D721Med (cell line): ENCODE data around the gene SLIT1.

Source experiments
- DNase-seq: peaks from one replicate; pipeline ENCODE4 v3.0.0; 2011; ENCODE audit warnings: low spot score; ENCODE audit not compliant: insufficient read length
- FAIRE-seq: peaks from 2 replicates; lab custom pipeline; 2011; peaks lifted over from hg19 to GRCh38; lab: Jason Lieb, UNC
- CTCF ChIP-seq: IDR thresholded peaks from 2 replicates; pipeline ENCODE4 v1.5.1; 2012; ENCODE audit warnings: mild to moderate bottlenecking, control low read depth; ENCODE audit not compliant: insufficient read depth; ENCODE audit errors: missing control alignments

The SLIT1 gene

GRCh38 chr10:97065128-97065527 is 120.6 kb downstream of the SLIT1 start:
- no peak for DNase-seq
- no peak for FAIRE-seq
- TF ChIP-seq CTCF, result no peak

DNA sequence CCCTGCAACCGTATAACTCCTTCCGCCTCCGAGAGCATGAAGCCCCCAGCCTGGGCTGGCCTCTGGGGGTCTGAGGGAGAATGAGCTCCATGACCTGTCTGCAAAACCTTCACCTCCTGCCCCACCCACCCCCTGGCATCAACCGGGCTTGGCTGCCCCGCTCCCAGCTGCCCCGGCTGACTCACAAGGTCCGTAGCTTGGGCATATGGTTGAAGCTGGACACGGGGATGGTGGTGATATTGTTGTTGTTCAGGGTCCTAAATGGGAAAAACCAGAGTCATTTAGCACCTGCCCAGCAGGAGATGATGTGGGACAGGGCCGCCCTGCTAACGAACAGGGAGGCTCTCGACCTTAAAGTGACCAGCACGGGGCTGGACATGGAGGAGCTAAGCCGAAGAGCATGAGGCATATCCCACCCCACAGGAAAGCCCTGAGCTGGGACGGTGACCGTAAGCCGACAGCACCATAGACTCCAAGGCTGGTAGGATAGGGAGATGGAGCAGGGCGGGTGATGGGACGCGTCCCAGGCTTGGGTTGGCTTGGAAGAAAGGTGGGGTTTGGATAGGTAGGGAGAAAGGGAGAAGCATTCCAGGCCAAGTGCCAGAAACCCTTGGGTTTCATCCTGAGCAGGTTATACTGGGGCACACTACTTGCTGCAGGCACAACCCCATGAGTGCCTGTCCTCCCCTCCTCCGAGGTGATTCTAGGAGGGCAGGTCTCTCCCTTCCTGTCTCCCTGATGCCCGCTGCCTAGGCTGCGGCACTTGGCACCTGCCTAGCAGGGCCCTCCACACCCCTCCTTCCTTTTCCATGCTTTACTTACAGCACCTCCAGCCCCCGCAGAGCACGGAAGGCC is 121.5 kb downstream of the SLIT1 start:
- DNase-seq (no peak), FAIRE-seq (no peak)
- TF ChIP-seq CTCF, result no peak

DNA sequence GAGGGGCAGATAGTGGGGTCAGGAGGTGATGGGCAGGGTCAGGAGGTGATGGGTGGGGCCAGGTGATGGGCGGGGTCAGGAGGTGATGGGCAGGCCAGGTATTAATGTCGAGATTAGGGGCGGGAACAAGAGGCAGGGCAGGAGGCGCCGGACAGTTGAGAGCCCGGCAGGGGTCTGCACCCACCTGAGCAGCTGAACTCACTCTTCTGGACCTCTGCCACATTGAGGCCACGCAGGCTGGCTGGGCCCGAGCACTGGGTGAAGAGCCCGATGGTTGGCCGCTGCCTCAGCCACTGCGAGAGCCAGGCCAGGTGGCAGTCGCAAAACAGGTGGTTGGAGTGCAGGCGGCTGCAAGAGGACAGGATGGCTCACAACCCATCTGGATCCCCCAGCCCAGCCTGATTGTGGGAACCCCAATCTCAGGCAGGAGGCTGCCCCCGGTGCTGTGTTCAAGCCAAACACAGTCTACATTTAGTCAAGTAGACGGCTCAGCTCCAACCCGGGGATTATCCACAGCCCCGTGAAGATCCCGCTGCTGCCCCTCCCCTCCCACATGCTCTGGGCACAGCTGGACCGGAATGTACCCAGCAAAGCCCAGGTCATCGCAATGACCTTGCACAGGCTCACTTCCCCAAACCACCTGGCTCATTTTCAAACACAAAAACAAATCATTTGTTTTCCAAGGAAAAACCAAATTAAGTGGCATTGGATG is 122.3 kb downstream of the SLIT1 start:
- DNase-seq, result no peak
- TF ChIP-seq CTCF, result no peak
- no peak for FAIRE-seq

DNA sequence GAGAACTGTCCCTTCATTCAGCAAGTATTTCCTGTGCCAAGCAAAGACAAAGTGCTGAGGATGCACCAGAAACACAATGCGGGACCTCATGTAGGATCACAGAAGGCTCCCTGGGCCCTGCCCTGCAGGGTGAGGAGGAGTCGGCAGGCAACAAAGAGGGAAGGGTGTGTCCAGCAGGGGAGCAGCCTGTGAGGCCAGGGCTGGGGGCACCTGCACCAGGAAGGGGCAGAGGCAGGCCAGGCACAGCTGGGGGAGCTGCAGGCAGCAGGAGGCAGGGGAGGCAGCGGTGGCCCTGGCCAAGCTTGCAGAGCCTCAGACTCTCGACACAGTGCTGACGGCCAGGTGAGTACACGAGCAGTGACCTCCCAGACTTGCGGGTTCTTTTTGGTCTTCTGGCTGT is 123.3 kb downstream of the SLIT1 start:
- DNase-seq, result no peak

DNA sequence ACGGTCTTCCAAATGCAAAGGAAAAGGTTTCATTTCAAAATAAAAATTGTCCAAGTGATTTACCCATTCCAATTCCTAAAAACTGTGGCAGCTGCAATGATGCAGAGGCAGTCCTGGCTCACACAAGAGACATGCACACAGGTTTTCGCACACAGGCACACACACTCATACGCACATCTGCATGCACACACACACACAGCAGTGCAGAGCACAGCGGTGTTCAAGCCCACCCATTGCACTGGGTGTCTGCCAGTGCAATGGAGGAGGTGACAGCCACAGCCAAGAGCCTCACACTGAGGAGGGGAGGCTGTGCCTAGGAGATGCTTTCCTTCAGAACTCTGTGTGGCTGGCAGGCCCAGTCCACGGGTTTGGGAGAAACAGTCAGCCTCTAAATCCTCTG is 123.7 kb downstream of the SLIT1 start:
- TF ChIP-seq CTCF, result no peak
- no peak for FAIRE-seq
- no peak for DNase-seq

More for the DNA sequence above, 123.3 kb downstream of the SLIT1 start:
- FAIRE-seq, result no peak
- no peak for TF ChIP-seq CTCF

DNA sequence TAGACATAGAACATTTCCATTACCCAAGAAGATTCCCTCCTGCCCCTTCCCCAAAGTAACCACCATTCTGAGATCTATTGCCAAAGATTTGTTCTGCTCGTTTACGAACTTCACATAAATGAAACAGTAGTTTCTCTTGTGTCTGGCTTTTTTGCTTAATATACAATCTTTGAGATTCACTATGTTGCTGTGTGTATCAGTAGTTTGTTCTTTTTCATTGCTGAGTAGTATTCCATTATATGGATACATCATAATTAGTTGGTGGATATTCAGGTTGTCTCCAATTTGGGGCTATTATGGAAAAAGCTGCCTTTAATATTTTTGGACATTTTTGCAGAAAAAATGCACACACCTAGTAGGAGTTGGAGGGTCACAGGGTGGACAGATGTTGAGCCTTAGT is 124.3 kb downstream of the SLIT1 start:
- no peak for TF ChIP-seq CTCF
- FAIRE-seq (no peak), DNase-seq (no peak)

DNA sequence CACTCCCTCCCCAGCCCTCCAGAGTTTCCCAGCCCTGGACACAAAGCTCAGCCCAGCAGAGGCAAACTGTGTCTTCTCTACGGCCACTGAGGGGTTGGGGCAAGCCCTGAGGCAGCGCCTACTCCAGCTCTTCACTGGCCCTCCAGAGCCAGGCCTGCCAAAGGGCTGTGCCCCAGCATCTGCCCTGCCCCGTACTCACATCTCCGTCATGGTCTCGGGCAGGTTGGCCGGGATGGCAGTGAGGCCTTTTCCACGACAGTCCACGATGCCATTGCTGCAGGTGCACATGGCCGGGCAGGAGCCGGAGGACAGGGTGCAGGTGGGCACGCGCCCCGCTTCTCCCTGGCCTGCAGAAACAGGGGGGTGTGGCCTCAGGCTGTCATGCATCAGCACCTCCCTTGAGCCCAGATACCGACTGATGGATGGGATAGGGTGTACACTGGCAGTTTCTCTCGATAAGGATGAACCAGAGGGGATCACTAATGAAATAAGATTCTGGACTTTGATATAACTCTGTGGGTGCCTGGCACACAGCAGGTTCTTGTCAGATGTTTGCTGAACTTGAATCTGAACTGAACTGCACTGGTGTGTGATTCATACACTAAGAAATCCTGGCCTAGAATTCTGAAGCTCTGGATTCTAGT is 125.2 kb downstream of the SLIT1 start:
- FAIRE-seq (no peak), DNase-seq (no peak)
- no peak for TF ChIP-seq CTCF
